Measurements from ENCODE around the gene ACTR5. TPM values are rescaled to one million over a fixed set of nuclear protein-coding genes. Genes with fewer than 3 reads are reported as not detected.

ACTR5 gene
- polyA plus RNA-seq, 1 donor from 2014 or later, result 23.3 TPM

DNA sequence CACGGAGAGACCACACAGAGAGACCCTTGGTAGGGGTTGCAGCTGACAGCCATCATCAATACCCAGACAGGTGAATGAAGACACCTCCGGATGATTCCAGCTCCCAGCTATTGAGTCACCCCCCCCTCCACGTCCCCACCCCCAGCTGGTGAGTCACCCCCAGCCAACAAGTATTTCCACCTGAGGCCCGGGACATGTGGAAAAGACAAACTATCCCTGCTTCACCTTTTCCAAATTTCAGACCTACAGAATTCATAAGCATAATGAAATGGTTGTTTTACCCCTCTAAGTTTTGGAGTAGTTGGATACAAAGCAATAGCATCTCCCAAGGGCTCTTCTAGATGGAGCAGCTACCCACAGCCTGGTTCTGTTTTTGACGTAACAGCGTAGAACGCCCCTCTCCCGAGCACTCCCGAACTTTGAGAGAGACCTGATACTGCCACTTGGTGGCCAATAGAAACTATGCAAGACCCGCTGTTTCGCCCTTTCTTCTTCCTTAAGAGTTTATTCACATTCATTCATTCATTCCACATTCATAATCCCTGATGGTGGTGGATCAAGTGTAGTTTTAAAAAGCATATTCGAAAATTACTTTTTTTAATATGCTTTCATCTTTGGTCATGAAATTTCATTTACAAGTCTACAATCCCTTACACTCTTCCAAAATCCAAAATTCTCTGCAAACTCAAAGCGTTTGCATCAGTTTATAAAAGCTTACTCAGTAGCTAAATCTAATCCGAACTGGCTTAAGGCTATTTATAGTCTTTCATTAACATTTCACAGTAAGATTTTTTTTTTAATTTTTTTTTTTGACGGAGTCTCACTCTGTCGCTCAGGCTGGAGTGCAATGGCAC is 42.2 kb downstream of the ACTR5 start:
- Histone ChIP-seq H3K79me2 (replicated peaks; ENCODE audit: insufficient read depth, low read length) (no peaks in the 10 kb centered on the region), H3K27ac (ENCODE audit: low read length) (no peak overlapping the region), H3K27me3 (ENCODE audit: insufficient read depth, low read depth, low read length) (no peaks in the 10 kb centered on the region), H3K9me2 (ENCODE audit: insufficient read depth, low read length) (no peaks in the 10 kb centered on the region), H2AFZ (ENCODE audit: low read depth, low read length) (no peak overlapping the region), H4K20me1 (ENCODE audit: insufficient read depth) (no peaks in the 10 kb centered on the region), H3F3A (ENCODE audit: insufficient read depth, low read length, poor library complexity, severe bottlenecking) (no peaks in the 10 kb centered on the region), H3K4me2 (ENCODE audit: low read length) (no peak overlapping the region), H3K36me3 (ENCODE audit: insufficient read depth, low read length) (no peaks in the 10 kb centered on the region), H3K9ac (ENCODE audit: low read length) (no peak overlapping the region), H3K9me3 (ENCODE audit: low read length) (no peaks in the 10 kb centered on the region), H3K4me3 (ENCODE audit: low read length) (no peak overlapping the region)
- TF ChIP-seq POLR2AphosphoS5 (IDR thresholded peaks at IDR 0.05), result no peak
- TF ChIP-seq, protein P1, sequence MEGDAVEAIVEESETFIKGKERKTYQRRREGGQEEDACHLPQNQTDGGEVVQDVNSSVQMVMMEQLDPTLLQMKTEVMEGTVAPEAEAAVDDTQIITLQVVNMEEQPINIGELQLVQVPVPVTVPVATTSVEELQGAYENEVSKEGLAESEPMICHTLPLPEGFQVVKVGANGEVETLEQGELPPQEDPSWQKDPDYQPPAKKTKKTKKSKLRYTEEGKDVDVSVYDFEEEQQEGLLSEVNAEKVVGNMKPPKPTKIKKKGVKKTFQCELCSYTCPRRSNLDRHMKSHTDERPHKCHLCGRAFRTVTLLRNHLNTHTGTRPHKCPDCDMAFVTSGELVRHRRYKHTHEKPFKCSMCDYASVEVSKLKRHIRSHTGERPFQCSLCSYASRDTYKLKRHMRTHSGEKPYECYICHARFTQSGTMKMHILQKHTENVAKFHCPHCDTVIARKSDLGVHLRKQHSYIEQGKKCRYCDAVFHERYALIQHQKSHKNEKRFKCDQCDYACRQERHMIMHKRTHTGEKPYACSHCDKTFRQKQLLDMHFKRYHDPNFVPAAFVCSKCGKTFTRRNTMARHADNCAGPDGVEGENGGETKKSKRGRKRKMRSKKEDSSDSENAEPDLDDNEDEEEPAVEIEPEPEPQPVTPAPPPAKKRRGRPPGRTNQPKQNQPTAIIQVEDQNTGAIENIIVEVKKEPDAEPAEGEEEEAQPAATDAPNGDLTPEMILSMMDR (IDR thresholded peaks at IDR 0.05; ENCODE audit: poor library complexity, severe bottlenecking), result peak; percentile 17
- TF ChIP-seq, protein P2, sequence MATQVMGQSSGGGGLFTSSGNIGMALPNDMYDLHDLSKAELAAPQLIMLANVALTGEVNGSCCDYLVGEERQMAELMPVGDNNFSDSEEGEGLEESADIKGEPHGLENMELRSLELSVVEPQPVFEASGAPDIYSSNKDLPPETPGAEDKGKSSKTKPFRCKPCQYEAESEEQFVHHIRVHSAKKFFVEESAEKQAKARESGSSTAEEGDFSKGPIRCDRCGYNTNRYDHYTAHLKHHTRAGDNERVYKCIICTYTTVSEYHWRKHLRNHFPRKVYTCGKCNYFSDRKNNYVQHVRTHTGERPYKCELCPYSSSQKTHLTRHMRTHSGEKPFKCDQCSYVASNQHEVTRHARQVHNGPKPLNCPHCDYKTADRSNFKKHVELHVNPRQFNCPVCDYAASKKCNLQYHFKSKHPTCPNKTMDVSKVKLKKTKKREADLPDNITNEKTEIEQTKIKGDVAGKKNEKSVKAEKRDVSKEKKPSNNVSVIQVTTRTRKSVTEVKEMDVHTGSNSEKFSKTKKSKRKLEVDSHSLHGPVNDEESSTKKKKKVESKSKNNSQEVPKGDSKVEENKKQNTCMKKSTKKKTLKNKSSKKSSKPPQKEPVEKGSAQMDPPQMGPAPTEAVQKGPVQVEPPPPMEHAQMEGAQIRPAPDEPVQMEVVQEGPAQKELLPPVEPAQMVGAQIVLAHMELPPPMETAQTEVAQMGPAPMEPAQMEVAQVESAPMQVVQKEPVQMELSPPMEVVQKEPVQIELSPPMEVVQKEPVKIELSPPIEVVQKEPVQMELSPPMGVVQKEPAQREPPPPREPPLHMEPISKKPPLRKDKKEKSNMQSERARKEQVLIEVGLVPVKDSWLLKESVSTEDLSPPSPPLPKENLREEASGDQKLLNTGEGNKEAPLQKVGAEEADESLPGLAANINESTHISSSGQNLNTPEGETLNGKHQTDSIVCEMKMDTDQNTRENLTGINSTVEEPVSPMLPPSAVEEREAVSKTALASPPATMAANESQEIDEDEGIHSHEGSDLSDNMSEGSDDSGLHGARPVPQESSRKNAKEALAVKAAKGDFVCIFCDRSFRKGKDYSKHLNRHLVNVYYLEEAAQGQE (IDR thresholded peaks at IDR 0.05; ENCODE audit: borderline replicate concordance), result no peak
- TF ChIP-seq EP300 (conservative IDR thresholded peaks at IDR 0.05; ENCODE audit: poor library complexity, severe bottlenecking), result no peak
- TF ChIP-seq RAD21 (conservative IDR thresholded peaks at IDR 0.05), result no peak

DNA sequence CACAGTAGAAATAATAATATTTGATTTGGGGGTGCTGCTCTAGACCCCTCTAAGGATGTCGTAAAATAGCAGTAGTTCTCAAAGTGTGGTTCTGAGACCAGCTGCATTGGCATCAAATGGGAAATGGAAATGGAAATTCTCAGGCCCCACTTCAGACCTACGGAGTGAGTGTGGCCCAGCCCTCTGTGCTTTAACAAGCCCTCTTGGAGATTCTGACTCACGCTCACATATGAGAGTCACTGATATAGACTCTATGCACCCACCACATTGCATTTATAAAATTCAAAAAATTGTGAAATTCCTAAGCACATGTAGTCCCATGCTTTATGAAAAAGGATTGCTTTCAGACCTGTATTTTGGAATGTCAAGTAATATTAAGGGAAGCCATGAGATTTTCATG is 43.0 kb downstream of the ACTR5 start:
- no peak overlapping the region for H3K4me3 ChIP-seq (ENCODE audit: low read length)

More for the DNA sequence above, 43.0 kb downstream of the ACTR5 start:
- H3K36me3 ChIP-seq (ENCODE audit: insufficient read depth, low read length), result no peaks in the 10 kb centered on the region
- no peaks in the 10 kb centered on the region for H4K20me1 ChIP-seq (ENCODE audit: insufficient read depth)
- no peaks in the 10 kb centered on the region for H3K9me3 ChIP-seq (ENCODE audit: low read length)
- H3K27me3 ChIP-seq (ENCODE audit: insufficient read depth, low read depth, low read length), result no peaks in the 10 kb centered on the region
- TF ChIP-seq RAD21 (conservative IDR thresholded peaks at IDR 0.05), result no peak
- no peak for TF ChIP-seq TAF1 (IDR thresholded peaks at IDR 0.05; ENCODE audit: low read depth)
- TF ChIP-seq, protein P2 (IDR thresholded peaks at IDR 0.05; ENCODE audit: borderline replicate concordance), result no peak
- TF ChIP-seq EP300 (conservative IDR thresholded peaks at IDR 0.05; ENCODE audit: poor library complexity, severe bottlenecking), result no peak
- no peak for TF ChIP-seq SMC3 (conservative IDR thresholded peaks at IDR 0.05; ENCODE audit: poor library complexity)
- TF ChIP-seq MXI1 (conservative IDR thresholded peaks at IDR 0.05; ENCODE audit: poor library complexity, severe bottlenecking), result no peak
- TF ChIP-seq POLR2AphosphoS5 (IDR thresholded peaks at IDR 0.05), result no peak
- TF ChIP-seq, protein P1 (IDR thresholded peaks at IDR 0.05; ENCODE audit: poor library complexity, severe bottlenecking), result no peak
- no peak for TF ChIP-seq EZH2 (IDR thresholded peaks at IDR 0.05; ENCODE audit: borderline replicate concordance, insufficient read depth, low read length, poor library complexity, severe bottlenecking)
- H3K4me2 ChIP-seq (ENCODE audit: low read length), result no peak overlapping the region
- no peak overlapping the region for H3K27ac ChIP-seq (ENCODE audit: low read length)
- no peak overlapping the region for H2AFZ ChIP-seq (ENCODE audit: low read depth, low read length)
- H3K9me2 ChIP-seq (ENCODE audit: insufficient read depth, low read length), result no peaks in the 10 kb centered on the region
- H3K79me2 ChIP-seq (replicated peaks; ENCODE audit: insufficient read depth, low read length), result no peaks in the 10 kb centered on the region
- no peak overlapping the region for H3K9ac ChIP-seq (ENCODE audit: low read length)
- no peaks in the 10 kb centered on the region for H3F3A ChIP-seq (ENCODE audit: insufficient read depth, low read length, poor library complexity, severe bottlenecking)

Measured in neural cell (in vitro differentiated cells).